A549 (cell line): ENCODE results near the gene GOLGA5. TPM values are rescaled to one million over a fixed set of nuclear protein-coding genes. Genes with fewer than 3 reads are reported as not detected.
A peak's percentile ranks its signal among the peaks of the same experiment; 100 is the strongest.

ENCODE experiments used
- ATAC-seq, 2 experiments: fragments of 200-7000 bp in 1 of 2; fragments of >200 bp in 1 of 2; cut with Nextera tagmentation in 1 of 2; cut with Tn5 transposase in 1 of 2; 3 replicates each; pipeline versions ENCODE4 v1.8.0 to v1.9.1; 2018 to 2020; ENCODE audit warnings: mild to moderate bottlenecking in 1 of 2, moderate library complexity in 1 of 2
- CTCF ChIA-PET: fragments of 300-600 bp; sonication (Branson Sonifier 250); formaldehyde crosslinking; extraction: SDS; loops from one replicate; lab custom pipeline; 2021; ENCODE audit warnings: antibody characterized with exemption, inconsistent platforms; lab: Yijun Ruan, JAX
- POLR2A ChIA-PET: fragments of 350-600 bp; formaldehyde crosslinking; extraction: SDS; loops from one replicate; lab custom pipeline; 2021; ENCODE audit warnings: antibody characterized with exemption, inconsistent platforms; lab: Yijun Ruan, JAX
- DNase-seq, 2 experiments: peaks; one replicate each; pipeline versions ENCODE4 v3.0.0 to v3.0.0-alpha.2; 2011 to 2016; ENCODE audit warnings: low read depth in 1 of 2, low spot score in 1 of 2
- FAIRE-seq: peaks from 2 replicates; lab custom pipeline; 2011; peaks lifted over from hg19 to GRCh38; lab: Jason Lieb, UNC
- H3K27ac ChIP-seq, 2 experiments: fragments of >200 bp; sonication (Bioruptor Twin); formaldehyde crosslinking; 3 replicates each; pipeline ENCODE4 v1.5.1; 2016 to 2017
- H3K4me1 ChIP-seq: fragments of >200 bp; sonication (Bioruptor Twin); formaldehyde crosslinking; 3 replicates; pipeline ENCODE4 v1.6.1; 2016
- H3K4me2 ChIP-seq: fragments of >200 bp; sonication (Bioruptor Twin); formaldehyde crosslinking; 3 replicates; pipeline ENCODE4 v1.6.1; 2016
- H3K4me3 ChIP-seq: fragments of >200 bp; sonication (Bioruptor Twin); formaldehyde crosslinking; 3 replicates; pipeline ENCODE4 v1.5.1; 2016
- H3K9me3 ChIP-seq: fragments of >200 bp; sonication (Bioruptor Twin); formaldehyde crosslinking; 3 replicates; pipeline ENCODE4 v1.6.1; 2016
- CEBPB ChIP-seq, 2 experiments: fragments of >200 bp in 1 of 2; sonication (Bioruptor Twin) in 1 of 2; formaldehyde crosslinking in 1 of 2; IDR thresholded peaks; 2 replicates each; pipeline ENCODE4 v1.6.1; 2012 to 2016
- FOXS1 ChIP-seq: fragments of 250-450 bp; sonication (Bioruptor Pico); IDR thresholded peaks from 2 replicates; pipeline ENCODE4 v1.5.0; 2020; ENCODE audit warnings: mild to moderate bottlenecking, moderate library complexity
- JUN ChIP-seq, 2 experiments: fragments of >200 bp; sonication (Bioruptor Twin); formaldehyde crosslinking; IDR thresholded peaks; 2 replicates in 1 of 2; 3 replicates in 1 of 2; pipeline ENCODE4 v1.6.1; 2016 to 2017
- JUNB ChIP-seq: fragments of >200 bp; sonication (Bioruptor Twin); formaldehyde crosslinking; IDR thresholded peaks from 2 replicates; pipeline ENCODE4 v1.6.1; 2016
- PHF8 ChIP-seq: fragments of 200-600 bp; sonication (generic); IDR thresholded peaks from 2 replicates; pipeline ENCODE4 v1.6.1; 2016; ENCODE audit warnings: low read depth, mild to moderate bottlenecking, antibody characterized with exemption, moderate library complexity, borderline replicate concordance
- POLR2A ChIP-seq: IDR thresholded peaks from 2 replicates; pipeline ENCODE4 v1.6.1; 2012; ENCODE audit warnings: mild to moderate bottlenecking, low read length
- POLR2AphosphoS2 ChIP-seq: conservative IDR thresholded peaks from 2 replicates; pipeline ENCODE4 v1.6.1; 2012; ENCODE audit warnings: low read length, improper control_type of control experiment, inconsistent platforms
- RNF2 ChIP-seq: fragments of 200-600 bp; sonication (generic); IDR thresholded peaks from 2 replicates; pipeline ENCODE4 v1.6.1; 2016; ENCODE audit warnings: low read depth, mild to moderate bottlenecking, antibody characterized with exemption, moderate library complexity, borderline replicate concordance
- SMC3 ChIP-seq: fragments of >200 bp; sonication (Bioruptor Twin); formaldehyde crosslinking; IDR thresholded peaks from 3 replicates; pipeline ENCODE4 v1.6.1; 2018; ENCODE audit warnings: inconsistent platforms
- WGBS: methylation state at CpG from one replicate; pipeline ENCODE4 v1.1.6; 2017; ENCODE audit errors: missing lambda C conversion rate; 5-methylcytosine and 5-hydroxymethylcytosine counted together
- polyA plus RNA-seq, 4 experiments: library from polyadenylated mRNA; depleted of rRNA in 3 of 4; stranded (reverse); fragments of >200 nt; fragmentation: RNase III in 1 of 4; extraction: RNeasy Plus Mini Kit Qiagen cat#74134 plus additional on column Dnase treatment in 1 of 4; gene quantifications; 2 replicates in 3 of 4; 3 replicates in 1 of 4; pipeline ENCODE4 v1.2.3, GENCODE V29; 2011 to 2017
- TF ChIP-seq, protein P1 (sequence below): IDR thresholded peaks from 2 replicates; pipeline ENCODE4 v1.6.1; 2012
- TF ChIP-seq, protein P2 (sequence below): fragments of 200-600 bp; sonication (generic); IDR thresholded peaks from 2 replicates; pipeline ENCODE4 v1.6.1; 2016; ENCODE audit warnings: antibody characterized with exemption, mild to moderate bottlenecking, moderate library complexity
- TF ChIP-seq, protein P3 (sequence below): IDR thresholded peaks from 2 replicates; pipeline ENCODE4 v1.6.1; 2012

The GOLGA5 gene
- polyA plus RNA-seq, 2 of the 4 experiments (the other 2 are of a cell fraction) = 31.9 to 53.8 TPM

DNA sequence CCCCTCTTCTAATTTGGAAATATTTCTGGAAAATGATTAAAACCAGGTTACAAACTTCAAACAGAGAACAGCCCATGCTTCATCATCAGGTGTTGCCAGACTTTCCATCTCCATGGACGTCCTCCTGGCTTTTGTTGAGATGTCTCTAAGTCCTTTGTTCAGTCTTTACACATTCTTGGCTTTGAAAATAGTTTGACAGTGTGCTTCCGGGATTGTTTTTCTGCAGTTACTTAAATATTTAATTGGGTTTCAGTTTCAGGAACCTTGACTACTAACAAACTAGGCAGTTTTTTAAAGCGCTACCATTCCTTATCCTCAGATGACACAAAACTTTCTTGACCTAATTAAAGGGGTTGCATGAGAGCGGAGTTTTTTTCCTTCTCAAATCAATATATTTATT is 47.8 kb downstream of the GOLGA5 start:
- Histone ChIP-seq H3K27ac (no peak overlapping the region), H3K9me3 (no peaks in the 10 kb centered on the region), H3K4me3 (no peak overlapping the region)
- POLR2A ChIA-PET = no interaction called here
- no peak for DNase-seq
- TF ChIP-seq RNF2 (no peak), PHF8 (no peak), FOXS1 (CRISPR knock-in tag) (no peak), JUN (IDR thresholded peaks at IDR 0.05) (no peak)
- TF ChIP-seq, all 56 proteins: peak for 0
- ATAC-seq (no peak), FAIRE-seq (no peak)
- Histone ChIP-seq H3K4me1 (no peaks in the 10 kb centered on the region), H3K4me2 (no peak overlapping the region)
- 91% methylated on average over 4 of the region's 4 CpGs for WGBS
- CTCF ChIA-PET = no interaction called here

DNA sequence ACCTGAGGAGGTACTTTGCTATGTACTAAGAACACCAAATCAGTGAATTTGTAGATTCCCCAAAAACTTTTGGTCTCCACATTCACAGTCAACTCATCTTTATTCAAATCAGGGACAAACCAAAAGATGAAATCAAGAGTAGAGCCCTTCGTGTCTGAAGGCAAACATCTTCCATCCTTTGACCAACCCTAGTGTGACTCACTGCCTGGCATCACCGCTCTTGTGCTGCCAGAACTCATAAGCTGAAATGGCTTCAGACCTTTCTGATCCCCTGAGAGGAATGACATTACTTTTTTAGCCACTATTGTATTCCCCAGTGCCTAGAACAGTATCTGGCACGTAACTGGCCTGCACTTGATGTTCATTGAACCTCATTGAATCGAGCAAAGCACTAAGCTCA is 50.1 kb downstream of the GOLGA5 start:
- Histone ChIP-seq H3K27ac (no peak overlapping the region), H3K4me2 (no peak overlapping the region), H3K4me1 (no peaks in the 10 kb centered on the region), H3K9me3 (no peaks in the 10 kb centered on the region), H3K4me3 (no peak overlapping the region)
- ChIA-PET CTCF (no interaction called here), POLR2A (no interaction called here)
- ATAC-seq = no peak
- no peak for DNase-seq
- no peak for TF ChIP-seq POLR2AphosphoS2
- no peak for TF ChIP-seq JUN (IDR thresholded peaks at IDR 0.05)
- TF ChIP-seq CEBPB (IDR thresholded peaks at IDR 0.05) = no peak
- TF ChIP-seq, protein P1, sequence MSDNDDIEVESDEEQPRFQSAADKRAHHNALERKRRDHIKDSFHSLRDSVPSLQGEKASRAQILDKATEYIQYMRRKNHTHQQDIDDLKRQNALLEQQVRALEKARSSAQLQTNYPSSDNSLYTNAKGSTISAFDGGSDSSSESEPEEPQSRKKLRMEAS = no peak
- 81% methylated on average over 4 of the region's 4 CpGs for WGBS
- no peak for FAIRE-seq

- ATAC-seq (peak in 1 of 2 experiments; percentile 57; a peak in 2 of 6 replicates), DNase-seq (peak in 1 of 2 experiments; percentile 9)
- CTCF ChIA-PET = no interaction called here
Measured at GRCh38 chr14:92846162-92846897, 52.2 kb downstream of the GOLGA5 start.

More at GRCh38 chr14:92846162-92846897, 52.2 kb downstream of the GOLGA5 start:
- TF ChIP-seq, protein P2, sequence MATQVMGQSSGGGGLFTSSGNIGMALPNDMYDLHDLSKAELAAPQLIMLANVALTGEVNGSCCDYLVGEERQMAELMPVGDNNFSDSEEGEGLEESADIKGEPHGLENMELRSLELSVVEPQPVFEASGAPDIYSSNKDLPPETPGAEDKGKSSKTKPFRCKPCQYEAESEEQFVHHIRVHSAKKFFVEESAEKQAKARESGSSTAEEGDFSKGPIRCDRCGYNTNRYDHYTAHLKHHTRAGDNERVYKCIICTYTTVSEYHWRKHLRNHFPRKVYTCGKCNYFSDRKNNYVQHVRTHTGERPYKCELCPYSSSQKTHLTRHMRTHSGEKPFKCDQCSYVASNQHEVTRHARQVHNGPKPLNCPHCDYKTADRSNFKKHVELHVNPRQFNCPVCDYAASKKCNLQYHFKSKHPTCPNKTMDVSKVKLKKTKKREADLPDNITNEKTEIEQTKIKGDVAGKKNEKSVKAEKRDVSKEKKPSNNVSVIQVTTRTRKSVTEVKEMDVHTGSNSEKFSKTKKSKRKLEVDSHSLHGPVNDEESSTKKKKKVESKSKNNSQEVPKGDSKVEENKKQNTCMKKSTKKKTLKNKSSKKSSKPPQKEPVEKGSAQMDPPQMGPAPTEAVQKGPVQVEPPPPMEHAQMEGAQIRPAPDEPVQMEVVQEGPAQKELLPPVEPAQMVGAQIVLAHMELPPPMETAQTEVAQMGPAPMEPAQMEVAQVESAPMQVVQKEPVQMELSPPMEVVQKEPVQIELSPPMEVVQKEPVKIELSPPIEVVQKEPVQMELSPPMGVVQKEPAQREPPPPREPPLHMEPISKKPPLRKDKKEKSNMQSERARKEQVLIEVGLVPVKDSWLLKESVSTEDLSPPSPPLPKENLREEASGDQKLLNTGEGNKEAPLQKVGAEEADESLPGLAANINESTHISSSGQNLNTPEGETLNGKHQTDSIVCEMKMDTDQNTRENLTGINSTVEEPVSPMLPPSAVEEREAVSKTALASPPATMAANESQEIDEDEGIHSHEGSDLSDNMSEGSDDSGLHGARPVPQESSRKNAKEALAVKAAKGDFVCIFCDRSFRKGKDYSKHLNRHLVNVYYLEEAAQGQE = no peak
- TF ChIP-seq POLR2A (no peak), SMC3 (no peak), JUNB (no peak)
- TF ChIP-seq, protein P3, sequence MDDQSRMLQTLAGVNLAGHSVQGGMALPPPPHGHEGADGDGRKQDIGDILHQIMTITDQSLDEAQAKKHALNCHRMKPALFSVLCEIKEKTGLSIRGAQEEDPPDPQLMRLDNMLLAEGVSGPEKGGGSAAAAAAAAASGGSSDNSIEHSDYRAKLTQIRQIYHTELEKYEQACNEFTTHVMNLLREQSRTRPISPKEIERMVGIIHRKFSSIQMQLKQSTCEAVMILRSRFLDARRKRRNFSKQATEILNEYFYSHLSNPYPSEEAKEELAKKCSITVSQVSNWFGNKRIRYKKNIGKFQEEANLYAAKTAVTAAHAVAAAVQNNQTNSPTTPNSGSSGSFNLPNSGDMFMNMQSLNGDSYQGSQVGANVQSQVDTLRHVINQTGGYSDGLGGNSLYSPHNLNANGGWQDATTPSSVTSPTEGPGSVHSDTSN = no peak
- H3K9me3 ChIP-seq = no peaks in the 10 kb centered on the region
- WGBS = 67% methylated on average over 2 of the region's 2 CpGs
- no peak for FAIRE-seq
- POLR2A ChIA-PET = interaction anchor here (0.6 kb wide), 1 partner anchor 1806 kb away, joined by 3 read pairs; no protein-coding TSS in a partner anchor
- no peak overlapping the region for H3K27ac ChIP-seq
- no peaks in the 10 kb centered on the region for H3K4me1 ChIP-seq
- no peak overlapping the region for H3K4me2 ChIP-seq
- H3K4me3 ChIP-seq = no peak overlapping the region
